Mesenteric fat pad (tissue), 1 donor: ENCODE measurements around the gene DRD2. TPM values are rescaled to one million over a fixed set of nuclear protein-coding genes. Genes with fewer than 3 reads are reported as not detected.

ENCODE experiments used
- DNase-seq: peaks from one replicate; pipeline ENCODE4 v3.0.0-alpha.2; 2020; ENCODE audit warnings: low spot score
- microRNA-seq: library from miRNA; unstranded; fragments of <30 nt; microRNA quantifications from one replicate; pipeline ENCODE4 v1.2.0, GENCODE V29; 2020; ENCODE audit warnings: borderline number of aligned reads
- total RNA-seq: library from RNA; stranded (reverse); fragmentation: NEBNext Ultra II Directional; extraction: Animal tissue kit (Norgen Biotek cat#: 25700); gene quantifications from one replicate; pipeline ENCODE4 v1.2.1, GENCODE V29; 2021
- donor health status: DM: yes; HTN: yes; CAD: no.

Gene DRD2
- total RNA-seq, 1 donor from 2014 or later, result not detected

GRCh38 chr11:113377681-113378412, 97.4 kb downstream of the DRD2 start:
- no peak for DNase-seq

DNA sequence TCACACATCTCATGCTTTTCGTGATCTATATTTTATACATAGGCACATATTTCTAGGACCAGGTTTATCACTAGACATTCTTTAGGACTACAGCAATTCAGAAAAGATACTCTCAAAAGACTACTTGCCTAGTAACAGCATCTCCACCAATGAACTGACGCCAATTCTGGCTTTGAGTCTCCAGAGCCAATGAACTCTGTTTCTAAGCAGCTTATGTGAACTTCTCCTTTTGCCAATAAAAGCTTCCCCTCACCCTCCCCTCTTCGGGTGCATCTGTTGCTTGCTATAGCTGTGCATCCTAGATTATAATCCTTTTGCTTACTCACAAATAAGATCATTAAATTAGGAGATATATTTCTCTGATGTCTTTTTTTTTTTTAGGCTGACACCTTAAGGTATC, 99.0 kb downstream of the DRD2 start:
- DNase-seq, result no peak

- no peak for DNase-seq
These were observed 99.8 kb downstream of the DRD2 start for GRCh38 chr11:113375402-113375801.

DNA sequence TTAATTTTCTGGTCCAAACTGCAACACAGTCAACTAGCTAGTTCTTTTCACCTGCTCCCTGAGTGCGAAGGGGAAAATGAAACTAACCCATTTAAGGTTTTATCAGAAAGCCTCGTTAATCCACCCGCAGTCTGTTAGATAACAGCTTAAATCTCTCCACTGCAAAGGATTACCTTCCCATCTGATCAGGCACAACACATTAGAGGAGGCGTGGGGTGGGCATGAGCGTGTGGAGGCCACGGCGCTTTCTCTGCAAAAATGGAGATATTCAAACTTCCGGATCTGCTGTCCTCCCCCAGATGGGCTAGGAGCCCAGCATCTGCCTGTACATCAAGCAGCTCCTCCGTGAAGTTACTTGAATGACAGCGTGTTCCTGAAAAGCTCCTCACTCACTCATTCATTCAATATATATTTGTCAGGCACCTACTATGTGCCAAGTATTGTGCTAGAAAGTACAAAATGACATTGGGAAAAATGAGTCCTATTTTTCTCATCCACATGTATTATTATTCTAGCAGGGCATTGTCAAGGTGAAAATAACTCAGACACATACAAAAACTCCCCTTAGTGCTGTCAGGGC, 101.1 kb downstream of the DRD2 start:
- no peak for DNase-seq

- DNase-seq, result no peak
These were observed 101.9 kb downstream of the DRD2 start for GRCh38 chr11:113373306-113373705.

GRCh38 chr11:113372309-113372708, 102.9 kb downstream of the DRD2 start:
- DNase-seq, result no peak

GRCh38 chr11:113370634-113371033, 104.6 kb downstream of the DRD2 start:
- no peak for DNase-seq

GRCh38 chr11:113369411-113369810, 105.8 kb downstream of the DRD2 start:
- no peak for DNase-seq

- DNase-seq, result no peak
These were observed 109.3 kb downstream of the DRD2 start for GRCh38 chr11:113365895-113366294.

DNA sequence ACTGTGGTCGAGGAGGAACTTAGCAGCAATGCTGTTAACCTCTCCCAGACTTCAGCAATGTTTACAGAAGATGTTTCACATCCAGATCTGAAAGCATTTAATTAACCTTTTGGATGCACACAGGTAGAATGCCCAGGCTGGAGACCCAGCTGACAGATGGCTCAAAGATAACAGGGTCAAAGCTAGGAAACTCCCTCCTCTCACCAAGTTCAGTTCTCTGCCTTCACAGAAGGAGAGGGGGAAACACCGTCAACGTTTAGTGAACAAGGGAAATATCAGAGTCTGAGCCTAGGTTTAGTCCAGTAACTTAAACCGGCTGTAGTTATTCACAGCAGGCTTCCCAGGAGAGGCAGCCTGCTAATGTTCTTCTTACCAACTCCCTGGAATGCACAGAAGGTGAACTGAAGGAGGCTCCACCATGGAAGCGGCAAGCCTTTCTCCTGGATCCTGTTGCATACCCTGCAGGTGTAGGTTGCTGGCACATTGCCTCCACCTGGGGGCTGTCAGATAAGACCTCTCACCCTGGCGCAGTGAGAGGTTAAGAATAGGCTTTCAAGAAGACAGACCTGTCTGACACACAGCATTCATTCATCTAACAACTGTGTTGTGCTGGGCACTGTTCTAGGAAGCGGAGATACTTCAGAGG, 111.1 kb downstream of the DRD2 start:
- DNase-seq, result no peak

DNA sequence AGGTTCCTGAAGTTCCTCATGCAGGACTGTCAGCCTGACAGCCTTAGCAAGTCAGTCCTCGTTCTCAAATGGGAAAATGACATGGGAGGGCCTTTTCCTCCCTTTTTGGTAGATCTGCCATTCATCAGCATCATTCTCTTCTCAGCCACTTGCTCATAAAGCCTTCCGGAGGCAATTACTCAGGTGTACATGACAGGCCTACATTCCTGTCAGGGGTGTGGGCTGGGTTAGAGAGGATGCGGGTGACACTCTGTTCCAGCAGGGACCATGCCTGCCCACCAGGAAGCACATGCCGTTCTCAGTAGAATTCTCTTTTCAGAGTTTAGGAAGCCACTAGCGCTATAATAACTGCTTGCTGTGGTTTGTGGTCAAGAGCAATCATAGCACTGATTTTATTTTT, 111.8 kb downstream of the DRD2 start:
- DNase-seq, result no peak

Small RNA genes lying within 50 kb of the gene (microRNA-seq; reads per million reads assigned to microRNA genes)
- not detected for gene MIR4301

Other genes starting within 250 kb of the DRD2 start
- gene TTC12, start 160.8 kb downstream of the DRD2 start, total RNA-seq, result 2.7 TPM
- 0.13 TPM for gene ANKK1, start 87.6 kb downstream of the DRD2 start, total RNA-seq
- 0.80 TPM for gene TMPRSS5, start 230.9 kb upstream of the DRD2 start, total RNA-seq